Stimulated activated CD8-positive, alpha-beta memory T cell treated with anti-CD3 and anti-CD28 coated beads, Interleukin-2, amount 100 ng/mL, for 1 hour (primary cell): Measurements from ENCODE around the gene MYO1B.

Experiments used
- DNase-seq, 2 donors: peaks; one replicate each; pipeline ENCODE4 v3.0.0-alpha.2; 2020; ENCODE audit warnings: low read depth in 2 of 2

The MYO1B gene

DNA sequence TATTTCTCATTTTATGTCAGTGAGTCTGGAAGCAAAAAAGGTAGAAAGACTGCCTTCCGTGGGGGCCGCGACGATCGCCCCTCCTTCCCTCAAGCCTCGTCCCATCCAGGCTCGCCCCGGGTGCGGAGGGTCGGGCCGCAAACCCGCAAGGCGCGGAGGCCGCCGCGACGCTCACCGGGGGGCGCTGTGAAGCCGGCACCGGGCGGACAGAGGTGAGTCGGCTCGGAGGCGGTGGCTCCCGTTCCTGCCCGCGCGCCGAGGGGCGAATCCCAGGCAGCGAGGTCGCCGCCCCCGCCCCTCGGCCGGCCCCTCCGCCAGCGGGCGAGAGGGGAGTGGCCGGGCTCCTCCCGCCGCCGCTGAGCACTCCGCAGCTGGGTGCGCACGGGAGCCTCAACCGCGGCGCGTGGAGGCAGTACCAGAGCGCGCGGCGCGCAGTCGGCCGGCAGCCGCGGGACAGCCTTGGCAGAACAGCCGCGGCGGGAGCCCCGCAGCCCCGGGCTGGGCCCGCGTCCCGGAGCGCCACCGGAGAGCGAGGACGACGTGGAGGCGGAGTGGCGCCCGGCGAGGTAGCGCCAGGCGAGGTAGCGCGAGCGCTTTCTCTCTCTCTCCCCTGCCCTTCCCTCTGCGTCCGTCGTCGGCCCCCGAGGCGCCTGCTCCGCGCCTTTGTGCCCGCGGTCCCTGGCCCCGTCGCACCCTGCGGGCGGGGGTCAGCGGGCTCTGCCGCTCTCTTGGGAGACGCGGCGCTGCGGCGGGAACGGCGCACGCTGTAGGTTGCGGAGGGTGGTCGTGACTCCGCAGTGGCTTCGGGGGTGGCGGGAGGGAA lies at the start of gene MYO1B:
TSS of gene MYO1B (plus strand) at position 359 of the 823 bp plus-strand sequence. CDS start 31,492 bp downstream, outside the sequence.
- peak in 1 of 2 donors; percentile 3 for DNase-seq

DNA sequence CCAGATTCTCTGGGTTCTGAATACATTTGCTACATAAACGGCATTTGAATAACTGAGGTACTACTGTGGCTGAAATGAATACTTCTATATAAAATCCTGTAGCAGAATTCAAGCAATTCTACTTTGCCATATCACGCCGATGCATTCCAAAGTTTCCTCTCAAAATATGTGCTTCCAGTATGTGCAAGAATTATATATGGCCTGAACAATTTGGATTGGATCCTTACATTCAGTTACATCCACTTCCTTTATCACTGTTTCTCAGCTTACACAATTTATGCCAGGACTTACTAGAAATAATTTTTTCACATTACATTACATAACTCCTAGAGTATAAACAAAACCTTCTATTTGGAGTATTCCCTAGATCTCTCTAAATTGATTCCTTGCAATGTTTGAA lies 48.1 kb upstream of the MYO1B start:
- DNase-seq: no peak

DNA sequence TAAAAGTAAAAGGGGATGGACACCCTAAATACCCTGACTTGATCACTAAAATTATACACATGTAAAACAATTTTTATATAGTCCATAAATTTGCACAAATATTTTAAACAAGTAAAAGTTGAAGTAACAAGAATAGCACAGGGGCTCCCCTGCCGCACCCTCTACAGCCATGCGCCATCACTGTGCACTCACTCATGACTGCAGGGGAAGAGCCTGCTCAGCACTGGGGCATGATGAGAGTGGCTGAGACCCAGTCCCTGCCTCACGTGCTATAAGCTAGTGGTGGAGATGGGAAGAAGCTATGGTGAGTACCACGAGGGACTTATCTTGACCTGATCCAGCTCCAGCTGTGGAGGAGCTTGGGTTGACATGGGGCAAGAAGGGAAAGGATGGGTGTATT lies 46.9 kb upstream of the MYO1B start:
- no peak for DNase-seq

DNA sequence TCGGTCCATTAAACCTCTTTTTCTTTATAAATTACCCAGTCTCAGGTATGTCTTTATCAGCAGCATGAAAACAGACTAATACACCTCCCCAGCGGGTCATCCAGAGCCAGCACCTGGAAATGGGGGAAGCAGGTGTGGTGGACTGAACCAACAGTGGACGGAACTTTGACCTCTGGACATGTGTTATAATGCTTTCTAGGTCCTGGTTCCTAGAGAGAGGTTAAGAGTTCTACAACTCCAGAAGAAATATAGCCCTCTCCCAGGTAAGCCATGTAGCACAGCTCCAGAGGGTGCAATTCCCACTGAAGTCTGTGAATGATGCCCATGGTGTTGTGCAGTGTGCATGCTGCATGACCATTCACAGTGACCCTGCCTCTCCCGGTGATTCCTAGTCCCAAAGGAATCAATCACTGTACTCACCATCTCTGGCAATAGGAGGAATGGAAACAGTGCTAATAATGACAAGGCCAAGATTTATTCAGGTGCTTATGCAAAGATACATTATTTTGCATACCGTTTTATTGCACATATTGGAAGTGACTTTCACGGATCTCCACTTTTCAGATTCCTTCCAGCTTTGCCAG lies 45.2 kb upstream of the MYO1B start:
- no peak for DNase-seq

DNA sequence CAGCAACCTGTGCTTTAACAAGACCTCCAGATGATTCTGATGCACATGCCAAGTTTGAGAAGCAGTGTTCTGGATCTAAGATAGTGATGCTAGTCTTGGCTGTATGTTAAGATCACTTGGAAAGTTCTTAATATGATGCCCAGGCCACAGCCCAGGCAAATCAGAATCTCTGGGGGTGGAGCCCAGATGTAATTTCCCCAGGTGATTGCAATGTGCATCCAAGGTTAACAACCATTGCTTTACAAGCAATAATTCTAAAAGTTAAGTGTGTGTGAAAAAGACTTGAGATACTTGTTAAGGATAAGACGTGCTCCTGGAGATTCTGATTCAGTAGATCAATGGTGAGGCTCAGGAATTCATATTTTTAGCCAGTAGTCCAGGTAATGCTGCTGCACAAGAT lies 44.3 kb upstream of the MYO1B start:
- no peak for DNase-seq

DNA sequence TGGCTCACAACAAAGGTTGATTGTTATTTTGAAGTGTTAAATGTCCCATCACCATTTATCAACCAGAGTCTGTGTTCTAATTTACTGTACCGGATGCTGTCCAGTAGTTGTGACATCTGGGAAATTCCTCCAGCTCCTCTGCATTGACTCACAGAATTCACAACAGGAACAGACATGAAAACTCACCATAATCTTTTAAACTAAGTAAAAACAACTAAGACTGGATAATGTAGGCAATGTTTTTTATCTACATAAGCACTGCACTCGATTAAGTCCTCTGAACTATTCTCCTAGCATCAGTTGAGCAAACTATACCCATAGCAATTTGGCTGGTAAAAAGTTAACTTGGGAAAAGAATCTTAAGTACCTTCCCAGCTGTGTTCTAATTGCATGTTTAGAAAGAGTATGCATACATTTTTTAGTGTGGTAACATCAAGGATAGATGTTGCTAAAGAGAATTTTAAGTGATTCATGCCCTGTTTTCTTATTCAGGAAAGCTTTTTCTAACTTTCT lies 42.9 kb upstream of the MYO1B start:
- DNase-seq: no peak

DNA sequence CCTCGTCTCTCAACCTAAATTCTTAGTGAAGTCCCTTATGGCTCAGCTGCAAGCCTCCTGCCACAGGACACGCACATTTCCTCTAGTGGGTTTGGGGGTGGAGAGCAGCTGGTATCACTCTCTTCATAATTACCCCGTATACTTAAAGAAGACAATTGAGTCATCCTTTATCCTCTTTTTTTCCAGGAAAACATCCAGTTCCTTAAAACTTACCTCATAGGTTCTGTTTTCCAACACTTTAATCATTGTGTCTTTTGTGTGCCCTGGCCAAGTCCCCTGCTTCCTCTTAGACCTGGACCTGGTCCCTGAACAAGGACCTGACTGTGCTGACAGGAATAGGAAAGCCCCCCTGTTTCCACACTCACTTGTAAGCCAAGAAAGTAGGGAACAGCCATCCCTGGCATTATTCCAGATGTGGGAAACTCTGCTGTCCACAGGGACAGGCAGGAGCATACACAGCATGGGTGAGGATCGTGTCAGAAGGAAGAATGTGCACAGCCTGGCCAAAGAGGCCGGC lies 42.3 kb upstream of the MYO1B start:
- DNase-seq: no peak

DNA sequence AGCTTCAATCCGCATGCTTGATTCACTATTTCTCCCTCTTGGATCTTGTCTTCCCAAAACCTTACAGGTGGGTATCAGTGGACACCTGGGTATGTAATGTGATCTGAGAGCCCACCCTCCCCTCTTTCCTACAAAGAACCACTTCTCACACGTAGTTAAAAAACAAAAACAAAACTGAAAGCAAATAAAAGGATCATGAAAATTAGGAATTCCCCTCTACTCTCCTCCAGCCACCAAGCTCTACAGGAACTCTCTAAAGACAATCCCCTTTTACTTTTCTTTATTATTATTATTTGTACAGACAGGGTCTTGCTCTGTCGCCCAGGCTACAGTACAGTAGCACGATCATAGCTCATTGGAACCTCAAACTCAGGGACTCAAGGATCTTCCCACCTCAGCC lies 40.8 kb upstream of the MYO1B start:
- DNase-seq: no peak

DNA sequence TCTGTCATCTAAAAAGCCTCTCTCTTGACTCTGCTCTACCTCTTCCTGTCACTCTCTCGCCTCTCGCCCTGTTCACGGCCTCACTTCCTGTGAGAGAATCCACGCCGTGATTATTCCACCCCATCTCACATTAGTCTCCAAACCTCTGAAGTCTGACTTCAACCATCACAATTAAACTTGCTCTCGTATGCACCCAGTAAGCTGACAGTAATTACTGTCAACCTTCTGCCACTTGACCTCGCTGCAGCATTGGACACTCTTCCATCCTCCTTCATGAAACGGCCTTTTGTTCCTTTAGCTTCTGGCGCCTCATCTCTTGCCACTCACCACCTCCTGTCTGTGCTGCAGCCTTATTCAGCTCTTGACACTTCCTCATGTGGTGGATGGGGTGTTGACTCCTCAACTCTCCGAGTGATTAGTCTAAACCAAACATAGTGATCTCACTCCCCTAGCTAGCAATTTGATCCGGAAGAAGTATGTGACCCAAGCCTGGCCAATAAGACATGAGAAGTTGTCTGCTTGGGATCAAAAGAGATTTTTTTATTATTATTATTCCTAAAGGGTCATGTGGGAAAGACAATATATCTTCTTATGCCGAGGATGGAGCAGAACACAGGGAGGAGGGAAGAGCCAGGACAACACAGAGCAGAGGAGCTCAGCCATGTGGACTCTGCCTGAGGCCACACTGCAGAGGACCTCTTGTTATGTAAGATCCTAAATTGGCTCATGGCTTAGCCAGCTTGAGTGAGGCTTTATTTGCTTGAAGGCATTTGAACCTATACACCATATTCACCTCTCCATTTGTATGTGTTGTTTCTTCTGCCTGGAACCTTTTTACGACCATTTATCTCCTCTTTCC lies 38.4 kb upstream of the MYO1B start:
- DNase-seq: peak in 1 of 2 donors; percentile 32

DNA sequence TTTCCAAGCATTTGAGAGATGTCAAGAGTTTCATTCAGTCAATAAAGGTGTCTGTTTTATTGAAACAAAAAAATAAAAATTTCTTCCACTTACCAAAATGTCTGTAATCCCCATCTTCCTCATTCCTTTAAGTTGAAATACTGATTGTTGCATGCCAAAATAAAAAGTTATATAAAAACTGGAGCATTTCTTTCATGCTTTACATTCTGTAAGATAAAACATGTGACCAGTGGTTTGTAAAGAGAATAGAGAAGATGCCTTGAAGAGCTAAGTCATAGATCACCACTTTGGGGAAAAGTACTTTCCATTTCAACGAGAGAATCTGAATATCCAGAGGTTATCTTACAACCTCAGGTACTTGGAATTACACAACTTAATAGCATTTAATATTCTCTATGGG lies 35.9 kb upstream of the MYO1B start:
- no peak for DNase-seq

DNA sequence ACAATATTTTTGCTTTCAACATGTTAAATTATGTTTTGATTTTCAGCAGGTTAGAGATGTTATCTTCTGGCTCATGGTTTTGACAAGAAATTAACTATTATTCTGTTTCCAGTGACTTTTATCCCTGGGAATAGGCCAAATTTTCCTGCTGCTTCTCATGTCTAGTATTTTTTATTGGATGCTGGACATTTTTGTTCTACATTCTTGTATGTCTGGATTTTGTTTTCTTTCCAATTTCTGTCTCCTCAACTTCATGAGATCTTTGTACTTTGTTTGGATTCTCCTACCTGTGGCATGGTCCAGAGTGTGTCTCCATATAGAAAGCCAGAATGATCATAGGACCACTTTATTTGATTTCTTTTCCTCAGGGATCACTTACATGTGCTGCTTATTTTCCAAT lies 33.1 kb upstream of the MYO1B start:
- DNase-seq: no peak

DNA sequence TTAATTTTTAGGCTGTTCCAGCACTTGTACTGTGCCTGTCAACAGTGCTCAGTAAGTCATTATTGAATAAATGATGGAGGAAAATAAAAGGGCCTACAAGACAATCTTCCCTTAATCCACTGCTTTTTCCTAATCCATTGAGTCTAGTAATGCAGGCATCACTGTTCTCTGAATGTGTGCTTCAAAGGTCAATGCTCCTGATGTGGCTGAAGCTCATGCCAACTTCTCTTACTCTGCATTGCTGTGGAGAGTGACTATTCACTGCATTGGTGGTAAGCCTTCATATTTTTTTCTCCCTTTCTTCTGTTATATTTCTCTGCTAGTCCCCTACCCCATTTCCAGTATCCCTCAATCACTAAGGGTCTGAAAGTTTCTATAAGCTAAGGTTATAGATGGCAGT lies 31.9 kb upstream of the MYO1B start:
- no peak for DNase-seq

DNA sequence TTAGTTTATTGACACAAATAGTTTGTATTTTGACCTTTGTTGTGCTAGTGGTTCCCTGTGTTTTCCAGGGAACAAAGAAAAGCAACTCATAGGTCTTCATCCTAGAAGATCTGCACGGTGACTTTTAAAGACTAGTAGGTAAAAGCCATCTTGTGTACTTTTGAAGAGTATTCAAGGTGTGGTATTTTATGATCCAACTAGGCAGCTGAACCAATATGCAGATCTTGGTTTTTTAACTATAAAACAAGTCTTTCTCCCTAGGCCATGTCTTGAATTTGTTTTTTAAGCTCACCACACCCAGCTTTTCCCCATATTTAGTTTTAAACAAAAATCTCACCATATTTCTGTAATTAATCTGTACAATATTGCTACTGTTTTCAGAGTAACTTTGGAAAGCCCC lies 30.0 kb upstream of the MYO1B start:
- DNase-seq: no peak

DNA sequence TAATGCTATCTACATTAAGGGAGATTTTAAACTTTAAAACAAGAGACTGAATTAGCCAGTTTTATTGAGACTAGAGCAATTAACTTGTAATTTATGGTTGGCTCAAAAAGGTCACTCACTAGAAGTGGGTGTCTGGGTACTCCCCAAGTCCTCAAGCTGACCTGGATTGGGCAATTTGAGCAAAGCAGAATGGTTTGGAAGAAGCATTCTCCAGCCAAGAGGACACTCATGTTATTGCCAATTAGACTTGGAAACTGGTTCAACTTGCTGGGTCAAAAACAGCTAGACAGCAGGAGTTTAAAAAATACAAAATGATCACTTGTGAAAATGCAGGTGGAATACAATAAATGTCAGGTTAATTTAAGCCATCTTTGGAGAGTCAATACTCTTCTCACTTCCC lies 29.5 kb upstream of the MYO1B start:
- no peak for DNase-seq

DNA sequence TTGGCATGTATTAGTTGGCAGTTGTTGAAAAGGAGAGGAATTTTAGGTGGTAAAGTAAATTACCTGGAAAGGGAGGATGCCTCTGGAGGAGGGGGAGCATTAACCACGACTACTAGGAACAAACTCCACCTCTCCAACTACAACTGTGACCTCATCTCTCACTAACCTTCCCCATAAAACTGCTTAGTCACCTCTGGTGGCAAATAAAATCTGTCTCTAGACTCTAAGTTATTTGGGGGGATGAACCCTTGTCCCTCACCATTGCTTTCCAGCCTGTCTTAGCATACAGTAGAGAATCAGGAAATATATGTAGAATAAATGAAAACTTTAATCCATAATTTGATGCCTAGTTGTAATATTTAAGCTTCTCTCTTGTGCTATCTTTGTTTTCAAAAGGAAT lies 27.6 kb upstream of the MYO1B start:
- DNase-seq: no peak

DNA sequence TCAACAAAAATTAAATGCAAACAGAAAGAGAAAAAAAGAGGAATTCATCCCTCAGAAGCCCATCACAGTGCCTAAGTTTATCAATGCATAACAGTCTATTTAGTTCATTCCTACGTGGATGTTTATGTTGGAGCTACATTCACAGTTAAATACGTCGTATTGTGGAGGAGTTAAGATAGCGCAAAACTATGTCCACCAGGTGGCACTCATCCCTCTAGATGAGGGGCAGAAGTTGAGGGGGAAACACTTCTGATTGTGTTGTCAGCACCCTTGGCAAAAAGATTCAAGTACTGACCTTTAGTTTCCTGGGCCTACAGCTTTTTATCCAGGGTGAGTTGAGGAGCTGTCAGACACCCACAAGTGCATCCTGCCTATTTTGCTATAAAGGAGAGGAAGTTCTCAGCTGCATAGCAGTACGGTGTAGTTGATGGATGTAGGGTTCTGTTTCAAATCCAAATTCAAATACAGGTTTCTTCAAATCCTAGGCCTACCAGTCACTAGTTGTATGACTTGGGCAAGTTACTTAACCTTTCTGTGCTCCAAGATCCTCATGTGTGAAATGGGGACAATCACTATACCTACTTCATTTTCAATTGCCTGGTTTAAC lies 26.8 kb upstream of the MYO1B start:
- peak in 1 of 2 donors; percentile 27 for DNase-seq

DNA sequence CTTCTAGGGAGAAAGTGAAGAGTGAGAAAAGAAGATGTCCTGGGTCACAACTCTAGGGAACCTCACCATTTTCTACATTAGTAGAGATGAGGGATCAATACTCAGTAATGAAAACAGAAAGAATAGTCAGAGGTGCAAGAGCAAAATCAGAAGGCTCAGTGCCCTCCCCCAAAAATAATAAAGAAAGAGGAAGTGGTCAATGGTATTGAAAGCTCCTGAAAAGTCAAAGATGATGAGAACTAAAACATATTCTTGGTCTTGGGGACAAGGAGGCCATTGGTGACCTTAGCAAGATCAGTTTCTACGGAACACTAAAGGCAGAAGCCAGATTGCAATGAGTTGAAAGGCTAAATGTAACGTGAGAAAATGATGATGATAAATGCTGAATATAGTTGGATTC lies 24.5 kb upstream of the MYO1B start:
- DNase-seq: no peak

DNA sequence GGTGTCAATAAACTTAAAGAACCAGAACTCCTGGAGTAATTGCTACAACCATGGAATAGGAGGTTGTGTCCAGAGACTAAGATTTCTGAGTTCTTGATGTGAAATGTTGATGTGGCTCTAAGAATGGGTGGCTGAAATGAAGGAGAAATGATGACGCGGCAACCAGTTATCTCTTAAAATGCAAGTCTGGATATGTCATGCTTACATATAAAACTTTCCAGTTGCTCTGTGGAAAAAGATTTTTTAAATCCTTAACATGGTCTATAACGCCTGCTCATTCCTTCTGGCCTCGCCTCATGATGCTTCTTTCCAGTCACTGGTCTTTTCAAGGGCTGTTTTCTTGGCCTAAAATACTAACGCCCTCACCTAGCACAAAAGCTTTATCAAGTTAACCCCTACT lies 23.5 kb upstream of the MYO1B start:
- DNase-seq: no peak

DNA sequence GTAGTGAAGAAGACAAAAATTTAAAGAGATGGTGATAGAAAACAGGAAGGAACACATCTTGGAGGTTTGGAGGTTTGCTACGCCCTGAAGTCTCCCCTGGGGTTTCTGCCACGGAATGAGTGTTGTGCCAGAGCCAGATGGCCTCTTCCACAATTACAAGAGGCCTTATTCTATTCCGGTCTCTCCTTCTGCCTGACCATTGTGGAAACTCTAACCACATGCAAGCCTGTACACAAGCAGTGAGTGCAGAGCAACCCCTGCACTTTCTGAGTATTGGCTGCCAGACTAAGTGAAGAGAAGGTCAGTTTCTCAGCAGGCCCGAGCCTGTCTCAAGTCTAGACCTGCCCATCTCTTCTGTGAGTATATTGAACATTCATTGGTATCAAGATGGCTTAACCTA lies 22.7 kb upstream of the MYO1B start:
- no peak for DNase-seq

DNA sequence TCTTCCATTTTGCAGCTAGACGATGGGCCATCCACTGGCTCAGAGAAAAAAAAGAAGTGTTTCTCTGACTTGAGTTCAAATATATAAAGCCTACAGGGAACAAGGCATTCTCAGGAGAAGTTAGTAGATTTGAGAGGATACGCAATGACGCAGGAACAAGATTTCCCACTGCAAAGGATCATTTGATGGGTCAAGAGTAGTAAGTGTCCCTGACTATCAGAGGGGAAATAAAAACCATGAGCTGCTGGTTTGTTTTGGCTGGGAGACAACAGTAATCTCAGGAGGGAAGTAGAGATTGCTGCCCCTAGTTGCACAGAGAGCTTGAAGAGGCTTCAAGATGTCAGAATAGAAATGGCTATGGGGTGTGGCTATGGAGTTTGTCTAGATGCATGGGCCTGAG lies 22.3 kb upstream of the MYO1B start:
- DNase-seq: no peak

DNA sequence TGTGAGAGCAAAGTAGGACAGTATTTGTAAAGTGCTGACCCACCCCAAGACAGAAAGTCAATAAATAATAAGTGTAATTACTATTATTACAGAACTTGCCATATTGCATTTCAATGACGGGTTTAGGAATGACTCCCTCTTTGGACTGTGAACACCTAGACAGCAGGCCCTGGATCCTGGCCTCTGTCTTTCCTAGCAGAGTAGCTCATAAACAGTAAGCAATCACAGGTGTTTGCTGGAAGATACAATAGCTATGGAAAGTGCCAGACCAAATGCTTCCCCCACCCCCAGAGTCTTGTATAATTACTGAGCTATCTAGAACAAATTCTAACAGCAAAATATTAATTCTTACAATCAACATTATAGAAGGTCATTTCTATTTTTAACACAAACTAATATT lies 20.1 kb upstream of the MYO1B start:
- no peak for DNase-seq

DNA sequence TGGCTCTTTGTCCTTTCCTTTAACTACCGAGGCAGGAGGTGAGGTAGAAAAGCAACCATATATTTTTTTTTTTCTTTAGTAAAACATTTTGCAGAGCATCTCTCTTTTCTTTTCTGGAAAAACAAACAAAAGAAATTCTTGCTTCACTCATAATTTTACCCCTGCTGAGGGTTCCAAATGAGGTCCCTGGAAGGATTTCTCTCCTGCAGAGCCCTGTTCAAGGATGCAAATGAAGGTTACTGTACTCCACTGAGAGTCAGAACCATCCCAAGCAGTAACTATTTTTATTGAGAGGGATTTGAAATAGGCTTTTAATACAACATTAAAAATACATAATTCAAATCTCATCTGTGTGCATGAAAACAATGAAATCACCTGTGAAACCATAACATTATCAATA lies 19.5 kb upstream of the MYO1B start:
- no peak for DNase-seq
